ENCODE data around the gene MBD4. TPM values are rescaled to one million over a fixed set of nuclear protein-coding genes. Genes with fewer than 3 reads are reported as not detected.

The MBD4 gene
- total RNA-seq, 4 donors from 2014 or later, result 12.1 to 23.3 (median 16.4) TPM

DNA sequence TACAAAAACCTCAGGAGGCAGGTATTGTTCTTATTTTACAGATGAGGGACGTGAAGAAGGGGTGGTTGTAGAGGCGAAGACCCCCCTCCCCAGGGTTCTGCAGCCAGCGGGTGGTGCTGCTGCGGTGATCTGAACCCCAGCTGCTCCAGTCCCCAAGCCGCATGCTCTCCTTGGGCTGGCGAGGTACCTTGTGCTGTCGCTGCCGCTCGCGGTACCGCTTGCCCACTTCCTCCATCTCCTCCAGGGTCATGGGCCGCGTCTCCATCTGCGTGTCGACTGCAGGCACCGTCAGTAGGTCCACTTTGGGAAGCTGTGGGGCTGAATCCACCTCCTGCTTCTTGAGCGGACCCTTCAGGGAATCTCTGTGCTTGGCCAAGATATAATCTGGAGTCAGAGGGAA is 28.8 kb downstream of the MBD4 start:
- Histone ChIP-seq H3K36me3 (no peaks in the 10 kb centered on the region), H3K27me3 (no peaks in the 10 kb centered on the region), H3K4me3 (no peak overlapping the region), H3K9me3 (no peaks in the 10 kb centered on the region), H3K4me1 (no peaks in the 10 kb centered on the region), H3K27ac (replicated peaks in 1 of 4) (no peak overlapping the region)
- intact Hi-C loops (cut with DNase I), result no loop called here
- no peak for DNase-seq (ENCODE audit: extremely low spot score)
- TF ChIP-seq, protein P1, sequence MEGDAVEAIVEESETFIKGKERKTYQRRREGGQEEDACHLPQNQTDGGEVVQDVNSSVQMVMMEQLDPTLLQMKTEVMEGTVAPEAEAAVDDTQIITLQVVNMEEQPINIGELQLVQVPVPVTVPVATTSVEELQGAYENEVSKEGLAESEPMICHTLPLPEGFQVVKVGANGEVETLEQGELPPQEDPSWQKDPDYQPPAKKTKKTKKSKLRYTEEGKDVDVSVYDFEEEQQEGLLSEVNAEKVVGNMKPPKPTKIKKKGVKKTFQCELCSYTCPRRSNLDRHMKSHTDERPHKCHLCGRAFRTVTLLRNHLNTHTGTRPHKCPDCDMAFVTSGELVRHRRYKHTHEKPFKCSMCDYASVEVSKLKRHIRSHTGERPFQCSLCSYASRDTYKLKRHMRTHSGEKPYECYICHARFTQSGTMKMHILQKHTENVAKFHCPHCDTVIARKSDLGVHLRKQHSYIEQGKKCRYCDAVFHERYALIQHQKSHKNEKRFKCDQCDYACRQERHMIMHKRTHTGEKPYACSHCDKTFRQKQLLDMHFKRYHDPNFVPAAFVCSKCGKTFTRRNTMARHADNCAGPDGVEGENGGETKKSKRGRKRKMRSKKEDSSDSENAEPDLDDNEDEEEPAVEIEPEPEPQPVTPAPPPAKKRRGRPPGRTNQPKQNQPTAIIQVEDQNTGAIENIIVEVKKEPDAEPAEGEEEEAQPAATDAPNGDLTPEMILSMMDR (IDR thresholded peaks at IDR 0.05), result no peak
- TF ChIP-seq POLR2AphosphoS5 (IDR thresholded peaks at IDR 0.05) (no peak), EP300 (IDR thresholded peaks at IDR 0.05) (no peak), POLR2A (IDR thresholded peaks at IDR 0.05; ENCODE audit: low read depth) (no peak)
- WGBS, result 82% methylated on average over 6 of the region's 17 CpGs

DNA sequence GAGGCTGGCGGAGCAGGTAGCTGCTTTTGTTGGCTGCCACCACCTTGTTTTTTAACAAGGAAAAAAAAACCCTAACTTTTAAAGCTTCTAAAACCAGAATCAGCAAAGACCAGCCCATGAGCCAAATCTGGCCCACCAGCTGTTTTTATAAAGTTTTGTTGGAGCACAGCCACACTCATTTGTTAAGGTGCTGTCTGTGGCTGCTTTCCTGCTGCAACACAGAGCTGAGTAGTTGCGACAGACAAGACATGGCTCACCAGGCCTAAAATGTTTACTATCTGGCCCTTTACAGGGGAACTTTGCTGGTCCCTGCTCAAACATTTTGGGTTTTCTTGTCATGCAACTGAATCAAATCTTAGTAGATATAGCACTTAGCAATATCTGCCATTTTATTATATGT is 30.2 kb downstream of the MBD4 start:
- Histone ChIP-seq H3K9me3 (no peaks in the 10 kb centered on the region), H3K4me1 (no peaks in the 10 kb centered on the region), H3K36me3 (no peaks in the 10 kb centered on the region), H3K27ac (replicated peaks in 1 of 4) (no peak overlapping the region), H3K4me3 (no peak overlapping the region), H3K27me3 (no peaks in the 10 kb centered on the region)
- DNase-seq (ENCODE audit: extremely low spot score), result no peak
- 100% methylated on average over 2 of the region's 2 CpGs for WGBS
- intact Hi-C loops (cut with DNase I), result no loop called here
- TF ChIP-seq POLR2AphosphoS5 (IDR thresholded peaks at IDR 0.05) (no peak), EP300 (IDR thresholded peaks at IDR 0.05) (no peak), POLR2A (IDR thresholded peaks at IDR 0.05; ENCODE audit: low read depth) (no peak)
- TF ChIP-seq, protein P1 (IDR thresholded peaks at IDR 0.05), result no peak

DNA sequence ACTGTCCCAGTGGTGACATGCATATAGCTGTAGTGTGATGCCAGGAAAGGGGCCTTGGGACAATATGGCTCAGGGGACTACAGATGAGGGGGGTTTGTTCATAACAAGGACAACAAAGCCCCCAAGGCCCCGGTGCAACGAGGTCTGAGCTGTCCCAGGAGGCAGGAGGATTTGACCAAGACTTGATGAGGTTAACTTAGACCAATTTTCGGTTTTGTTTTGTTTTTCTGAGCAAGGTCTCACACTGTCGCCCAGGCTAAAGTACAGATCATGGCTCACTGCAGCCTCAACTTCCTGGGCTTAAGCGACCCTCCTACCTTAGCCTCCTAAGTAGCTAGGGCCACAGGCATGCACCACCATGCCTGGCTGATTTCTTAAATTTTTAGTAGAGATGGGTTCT is 35.1 kb downstream of the MBD4 start:
- Histone ChIP-seq H3K4me1 (peaks cover 0 to 4% (median 0%) of the 10 kb centered on the region in 4 donors), H3K9me3 (no peaks in the 10 kb centered on the region), H3K27ac (replicated peaks in 1 of 4) (no peak overlapping the region), H3K4me3 (no peak overlapping the region), H3K36me3 (no peaks in the 10 kb centered on the region), H3K27me3 (no peaks in the 10 kb centered on the region)
- TF ChIP-seq, protein P1 (IDR thresholded peaks at IDR 0.05), result no peak
- TF ChIP-seq POLR2AphosphoS5 (IDR thresholded peaks at IDR 0.05) (no peak), POLR2A (IDR thresholded peaks at IDR 0.05; ENCODE audit: low read depth) (no peak), EP300 (IDR thresholded peaks at IDR 0.05) (no peak)
- no peak for DNase-seq (ENCODE audit: extremely low spot score)
- intact Hi-C loops (cut with DNase I), result no loop called here
- WGBS, result 83% methylated on average over 3 of the region's 5 CpGs

DNA sequence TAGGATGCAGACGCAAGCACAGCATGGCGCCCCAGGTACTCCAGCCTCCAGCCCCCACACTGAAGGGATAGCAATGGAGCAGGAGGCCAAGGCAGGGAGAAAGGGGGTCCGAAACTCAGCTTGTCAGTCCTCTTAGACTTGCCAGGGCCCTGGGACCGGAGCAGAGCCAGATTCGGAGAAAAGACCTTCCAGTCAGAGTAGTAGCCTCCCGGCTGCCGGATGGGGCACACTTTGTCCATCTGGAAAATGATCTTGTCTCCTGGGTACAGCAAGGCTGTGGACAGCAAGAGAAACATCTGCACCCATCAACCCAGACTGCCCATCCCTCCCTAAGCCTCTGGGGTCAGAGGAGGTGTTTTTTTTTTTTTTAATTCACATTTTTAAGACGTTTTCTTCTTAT is 35.6 kb downstream of the MBD4 start:
- H3K27me3 ChIP-seq, result no peaks in the 10 kb centered on the region
- 83% methylated on average over 7 of the region's 8 CpGs for WGBS
- H3K36me3 ChIP-seq, result no peaks in the 10 kb centered on the region
- no peak for DNase-seq (ENCODE audit: extremely low spot score)
- H3K9me3 ChIP-seq, result no peaks in the 10 kb centered on the region
- no peak overlapping the region for H3K27ac ChIP-seq (replicated peaks in 1 of 4)
- no peak overlapping the region for H3K4me3 ChIP-seq
- intact Hi-C loops (cut with DNase I), result no loop called here
- peaks cover 0 to 4% (median 0%) of the 10 kb centered on the region in 4 donors for H3K4me1 ChIP-seq
- TF ChIP-seq, protein P1 (IDR thresholded peaks at IDR 0.05), result no peak
- no peak for TF ChIP-seq POLR2AphosphoS5 (IDR thresholded peaks at IDR 0.05)
- no peak for TF ChIP-seq EP300 (IDR thresholded peaks at IDR 0.05)
- TF ChIP-seq POLR2A (IDR thresholded peaks at IDR 0.05; ENCODE audit: low read depth), result no peak

DNA sequence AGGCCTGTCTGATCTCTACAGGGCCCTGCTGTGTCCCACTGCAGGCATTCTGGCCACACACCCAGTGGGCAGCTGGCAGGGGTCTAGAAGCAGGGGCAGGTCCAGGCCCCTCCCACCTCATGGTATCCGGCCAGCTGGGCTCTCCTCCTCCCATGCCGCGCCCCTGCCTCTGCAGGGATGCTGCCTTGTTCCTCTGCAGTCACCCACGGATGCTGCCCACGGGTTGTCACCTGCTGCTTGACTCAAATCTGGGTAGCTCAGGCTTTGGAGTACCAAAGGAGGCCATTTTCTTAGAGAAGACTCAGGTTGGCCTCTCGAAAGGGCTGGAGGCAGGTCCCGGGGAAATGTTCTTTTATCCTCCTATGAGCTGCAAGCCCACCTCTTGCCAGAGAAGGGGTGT is 36.3 kb downstream of the MBD4 start:
- Histone ChIP-seq H3K9me3 (no peaks in the 10 kb centered on the region), H3K4me1 (peaks cover 2 to 8% (median 3%) of the 10 kb centered on the region in 4 donors), H3K4me3 (no peak overlapping the region), H3K27me3 (no peaks in the 10 kb centered on the region), H3K27ac (replicated peaks in 1 of 4) (no peak overlapping the region), H3K36me3 (no peaks in the 10 kb centered on the region)
- DNase-seq (ENCODE audit: extremely low spot score), result no peak
- 75% methylated on average over 4 of the region's 7 CpGs for WGBS
- TF ChIP-seq, protein P1 (IDR thresholded peaks at IDR 0.05), result no peak
- TF ChIP-seq POLR2A (IDR thresholded peaks at IDR 0.05; ENCODE audit: low read depth), result no peak
- no peak for TF ChIP-seq EP300 (IDR thresholded peaks at IDR 0.05)
- no peak for TF ChIP-seq POLR2AphosphoS5 (IDR thresholded peaks at IDR 0.05)
- intact Hi-C loops (cut with DNase I), result no loop called here
